SU-DHL-6 (cell line): ENCODE measurements around the gene FBXO8.

Experiments used
- H2AFZ ChIP-seq: fragments of 200-600 bp; sonication (generic); 2 replicates; pipeline ENCODE4 v1.6.1; 2014; ENCODE audit warnings: low read depth, mild to moderate bottlenecking, moderate library complexity, mixed read lengths, antibody characterized with exemption, low read length; ENCODE audit not compliant: severe bottlenecking
- H3F3A ChIP-seq: fragments of 200-600 bp; shearing (Covaris generic); 2 replicates; pipeline ENCODE4 v1.6.0; 2016; ENCODE audit warnings: antibody characterized with exemption, mild to moderate bottlenecking; ENCODE audit not compliant: insufficient read depth
- H3K27ac ChIP-seq: fragments of 200-600 bp; sonication (generic); 2 replicates; pipeline ENCODE4 v1.5.1; 2016; ENCODE audit warnings: low read depth, mild to moderate bottlenecking, low read length, moderate library complexity, mixed read lengths
- H3K27me3 ChIP-seq: fragments of 200-600 bp; sonication (generic), shearing (Covaris generic); 2 replicates; pipeline ENCODE4 v1.6.0; 2014; ENCODE audit warnings: mild to moderate bottlenecking, low read length
- H3K36me3 ChIP-seq: fragments of 200-600 bp; sonication (generic); 2 replicates; pipeline ENCODE4 v1.6.1; 2014; ENCODE audit warnings: mild to moderate bottlenecking, low read length, mixed read lengths
- H3K4me2 ChIP-seq: fragments of 300-600, 200-600 bp; shearing (Covaris generic), sonication (generic); 2 replicates; pipeline ENCODE4 v1.6.0; 2014; ENCODE audit warnings: low read length, low read depth, mild to moderate bottlenecking; ENCODE audit not compliant: poor library complexity, severe bottlenecking
- H3K4me3 ChIP-seq: fragments of 200-600 bp; sonication (generic); 2 replicates; pipeline ENCODE4 v1.5.1; 2014; ENCODE audit warnings: antibody characterized with exemption, low read length, mild to moderate bottlenecking, mixed read lengths; ENCODE audit not compliant: insufficient read depth, poor library complexity, severe bottlenecking
- H3K79me2 ChIP-seq: fragments of 200-600 bp; sonication (generic); 2 replicates; pipeline ENCODE4 v1.6.1; 2014; ENCODE audit warnings: mild to moderate bottlenecking, low read length, moderate library complexity; ENCODE audit not compliant: insufficient read depth
- H3K9ac ChIP-seq: fragments of 200-600 bp; sonication (generic); 2 replicates; pipeline ENCODE4 v1.7.0; 2014; ENCODE audit warnings: mild to moderate bottlenecking, low read length
- H3K9me2 ChIP-seq: fragments of 200-600 bp; sonication (generic); replicated peaks from 2 replicates; pipeline ENCODE4 v1.6.1; 2014; ENCODE audit warnings: low read length; ENCODE audit not compliant: insufficient read depth
- H3K9me3 ChIP-seq: fragments of 200-600 bp; sonication (generic); 2 replicates; pipeline ENCODE4 v1.6.1; 2014; ENCODE audit warnings: low read length, mixed read lengths; ENCODE audit not compliant: insufficient read depth
- H4K20me1 ChIP-seq: fragments of 200-600 bp; sonication (generic); 2 replicates; pipeline ENCODE4 v1.6.1; 2014; ENCODE audit warnings: low read depth, mild to moderate bottlenecking, antibody characterized with exemption, low read length, moderate library complexity, mixed read lengths
- EZH2phosphoT487 ChIP-seq: fragments of 200-600 bp; sonication (generic), shearing (Covaris generic); conservative IDR thresholded peaks from 2 replicates; pipeline ENCODE4 v1.6.1; 2018; ENCODE audit warnings: mild to moderate bottlenecking, antibody characterized with exemption, low read length, moderate library complexity, mixed read lengths
- TF ChIP-seq, protein P1 (sequence below): fragments of 200-600 bp; sonication (generic); IDR thresholded peaks from one replicate; pipeline ENCODE4 v1.5.1; 2017; ENCODE audit warnings: antibody characterized with exemption, mild to moderate bottlenecking, low read length, moderate library complexity; ENCODE audit not compliant: insufficient read depth, poor library complexity, severe bottlenecking

The FBXO8 gene

DNA sequence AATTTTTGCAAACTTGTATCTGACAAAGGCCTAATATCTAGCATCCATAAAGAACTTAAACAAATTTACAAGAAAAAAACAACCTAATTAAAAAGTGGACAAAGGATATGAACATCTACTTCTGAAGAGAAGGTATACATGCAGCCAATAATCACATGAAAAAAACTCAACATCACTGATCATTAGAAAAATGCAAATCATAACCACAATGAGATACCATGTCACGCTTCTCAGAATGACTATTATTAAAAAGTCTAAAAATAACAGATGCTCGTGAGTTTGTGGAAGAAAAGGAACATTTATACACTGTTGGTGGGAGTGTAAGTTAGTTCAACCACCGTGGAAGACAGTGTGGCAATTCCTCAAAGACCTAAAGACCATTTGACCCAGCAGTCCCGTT lies 24.2 kb upstream of the FBXO8 start:
- Histone ChIP-seq H3K27me3 (no peaks in the 10 kb centered on the region), H3K4me2 (no peak overlapping the region), H4K20me1 (no peaks in the 10 kb centered on the region), H2AFZ (no peak overlapping the region), H3K36me3 (peaks cover 48% of the 10 kb centered on the region; the same call in 1 of the 2 replicates), H3K9me3 (no peaks in the 10 kb centered on the region), H3K79me2 (no peaks in the 10 kb centered on the region), H3K27ac (no peak overlapping the region), H3K9ac (no peak overlapping the region), H3F3A (no peaks in the 10 kb centered on the region), H3K9me2 (no peaks in the 10 kb centered on the region), H3K4me3 (no peak overlapping the region)
- TF ChIP-seq, protein P1, sequence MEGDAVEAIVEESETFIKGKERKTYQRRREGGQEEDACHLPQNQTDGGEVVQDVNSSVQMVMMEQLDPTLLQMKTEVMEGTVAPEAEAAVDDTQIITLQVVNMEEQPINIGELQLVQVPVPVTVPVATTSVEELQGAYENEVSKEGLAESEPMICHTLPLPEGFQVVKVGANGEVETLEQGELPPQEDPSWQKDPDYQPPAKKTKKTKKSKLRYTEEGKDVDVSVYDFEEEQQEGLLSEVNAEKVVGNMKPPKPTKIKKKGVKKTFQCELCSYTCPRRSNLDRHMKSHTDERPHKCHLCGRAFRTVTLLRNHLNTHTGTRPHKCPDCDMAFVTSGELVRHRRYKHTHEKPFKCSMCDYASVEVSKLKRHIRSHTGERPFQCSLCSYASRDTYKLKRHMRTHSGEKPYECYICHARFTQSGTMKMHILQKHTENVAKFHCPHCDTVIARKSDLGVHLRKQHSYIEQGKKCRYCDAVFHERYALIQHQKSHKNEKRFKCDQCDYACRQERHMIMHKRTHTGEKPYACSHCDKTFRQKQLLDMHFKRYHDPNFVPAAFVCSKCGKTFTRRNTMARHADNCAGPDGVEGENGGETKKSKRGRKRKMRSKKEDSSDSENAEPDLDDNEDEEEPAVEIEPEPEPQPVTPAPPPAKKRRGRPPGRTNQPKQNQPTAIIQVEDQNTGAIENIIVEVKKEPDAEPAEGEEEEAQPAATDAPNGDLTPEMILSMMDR = no peak
- TF ChIP-seq EZH2phosphoT487 = no peak

DNA sequence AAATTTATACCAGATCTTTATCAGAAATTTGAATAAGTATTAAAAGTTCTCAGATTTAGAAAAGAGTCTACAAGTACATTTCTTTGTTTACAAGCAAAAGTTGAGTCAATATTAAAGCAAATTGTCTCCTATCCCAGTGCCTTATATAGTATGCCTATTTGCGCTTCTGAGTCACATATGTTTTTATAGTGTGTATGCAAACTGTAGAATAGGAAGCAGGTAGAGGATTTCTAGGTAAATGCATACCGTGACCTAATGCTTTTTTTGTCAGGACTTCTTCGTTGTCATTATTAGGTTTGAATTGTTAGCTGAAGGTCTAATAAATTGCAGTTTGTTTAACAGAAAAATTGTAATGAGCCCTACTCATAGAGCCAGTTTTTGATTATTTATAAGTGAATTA lies 22.5 kb upstream of the FBXO8 start:
- H3K27ac ChIP-seq = no peak overlapping the region
- H3K79me2 ChIP-seq = no peaks in the 10 kb centered on the region
- H3K9me2 ChIP-seq = no peaks in the 10 kb centered on the region

DNA sequence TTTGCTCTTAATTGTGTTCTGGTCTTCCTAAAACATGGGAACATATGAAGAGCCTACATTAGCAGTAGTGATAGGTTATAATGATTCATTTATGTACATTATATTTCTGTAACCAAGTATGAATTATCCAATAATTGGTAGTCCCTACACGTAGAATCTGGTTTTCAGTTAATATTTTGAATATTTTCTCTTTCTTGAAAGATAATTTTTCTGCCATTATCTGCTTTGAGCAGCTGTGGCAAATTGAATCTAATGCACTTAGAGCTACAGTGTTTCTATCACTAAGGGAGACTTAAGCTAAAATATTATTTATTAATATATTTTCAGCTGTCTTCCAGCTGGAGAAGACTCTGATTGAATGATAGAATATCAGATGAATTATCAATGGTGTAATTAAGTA lies 21.2 kb upstream of the FBXO8 start:
- no peaks in the 10 kb centered on the region for H3K9me2 ChIP-seq
- H2AFZ ChIP-seq = no peak overlapping the region
- H3K4me2 ChIP-seq = no peak overlapping the region
- H4K20me1 ChIP-seq = no peaks in the 10 kb centered on the region
- H3F3A ChIP-seq = no peaks in the 10 kb centered on the region; the same call in 1 of the 2 replicates
- H3K27ac ChIP-seq = no peak overlapping the region
- no peaks in the 10 kb centered on the region for H3K27me3 ChIP-seq
- no peak for TF ChIP-seq EZH2phosphoT487
- TF ChIP-seq, protein P1 = no peak
- H3K36me3 ChIP-seq = peaks cover 41% of the 10 kb centered on the region; the same call in 1 of the 2 replicates
- H3K9ac ChIP-seq = no peak overlapping the region
- H3K4me3 ChIP-seq = no peak overlapping the region
- H3K9me3 ChIP-seq = no peaks in the 10 kb centered on the region
- H3K79me2 ChIP-seq = no peaks in the 10 kb centered on the region

More for the DNA sequence above, 22.5 kb upstream of the FBXO8 start:
- no peak overlapping the region for H2AFZ ChIP-seq
- H3K9ac ChIP-seq = no peak overlapping the region
- no peaks in the 10 kb centered on the region for H3K9me3 ChIP-seq
- peaks cover 45% of the 10 kb centered on the region; the same call in 1 of the 2 replicates for H3K36me3 ChIP-seq
- no peaks in the 10 kb centered on the region for H3F3A ChIP-seq
- H3K4me3 ChIP-seq = no peak overlapping the region
- no peak overlapping the region for H3K4me2 ChIP-seq
- H3K27me3 ChIP-seq = no peaks in the 10 kb centered on the region
- TF ChIP-seq, protein P1 = no peak
- TF ChIP-seq EZH2phosphoT487 = no peak
- no peaks in the 10 kb centered on the region for H4K20me1 ChIP-seq
